Stimulated activated CD4-positive, alpha-beta T cell treated with anti-CD3 and anti-CD28 coated beads, Interleukin-1b, Interleukin-23, amount 100 ng/mL, for 48 hours (primary cell): ENCODE data around the gene ZNF408.
"Not testable (repeated sequence)": the region's sequence is repeated elsewhere in the genome, so short reads cannot be mapped to it uniquely, and the experiment has no call there.

Experiments used
- DNase-seq: peaks from one replicate; pipeline ENCODE4 v3.0.0-alpha.2; 2020

ZNF408 gene

DNA sequence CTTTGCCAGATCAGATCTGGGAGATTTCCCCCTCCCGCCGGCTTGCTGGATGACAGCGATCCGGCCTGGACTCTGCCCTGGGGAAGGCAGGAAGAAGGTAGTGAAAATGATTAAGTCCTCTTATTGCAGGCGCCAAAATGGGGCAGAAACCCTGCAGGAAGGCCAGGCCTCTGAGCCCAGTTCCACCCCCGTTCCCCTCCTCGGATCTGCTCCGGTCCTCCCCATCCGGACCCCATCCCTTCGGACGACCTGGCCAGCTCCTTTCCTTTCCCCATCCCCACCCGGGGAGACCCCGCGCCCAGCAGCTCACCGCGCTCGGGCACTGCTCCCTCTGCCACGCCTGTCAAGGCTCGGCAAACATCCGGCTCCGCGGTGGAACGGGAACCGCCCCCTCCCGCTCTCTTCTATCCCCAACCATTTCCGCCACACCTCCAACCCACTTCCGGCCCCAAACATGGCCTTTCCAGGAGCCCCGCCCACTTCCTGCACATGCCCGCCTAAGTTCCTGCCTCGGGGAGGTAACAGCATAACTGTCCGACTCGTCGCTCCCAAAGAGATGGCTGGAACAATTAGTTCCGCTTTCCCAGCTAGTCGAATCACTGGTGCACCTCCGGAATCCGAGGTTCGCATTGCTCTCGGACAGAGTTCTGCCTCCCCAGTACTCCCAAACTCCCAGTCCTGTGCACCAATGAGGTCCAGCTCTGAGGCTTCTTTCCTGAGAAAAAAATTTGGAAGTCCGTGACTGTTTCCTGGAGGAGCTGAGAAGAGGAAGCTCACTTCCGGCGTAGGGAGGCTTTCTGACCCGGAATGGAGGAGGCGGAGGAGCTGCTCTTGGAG is at the start of gene ZNF408, which contains the start of gene ARHGAP1:
ZNF408 (plus strand) TSS at position 791 of the 837 bp plus-strand sequence; CDS start at position 808, 17 bp downstream.
ARHGAP1 (minus strand) TSS at position 379 of the 837 bp plus-strand sequence. CDS start 4,512 bp downstream, outside the sequence.
- DNase-seq = peak; percentile 99

DNA sequence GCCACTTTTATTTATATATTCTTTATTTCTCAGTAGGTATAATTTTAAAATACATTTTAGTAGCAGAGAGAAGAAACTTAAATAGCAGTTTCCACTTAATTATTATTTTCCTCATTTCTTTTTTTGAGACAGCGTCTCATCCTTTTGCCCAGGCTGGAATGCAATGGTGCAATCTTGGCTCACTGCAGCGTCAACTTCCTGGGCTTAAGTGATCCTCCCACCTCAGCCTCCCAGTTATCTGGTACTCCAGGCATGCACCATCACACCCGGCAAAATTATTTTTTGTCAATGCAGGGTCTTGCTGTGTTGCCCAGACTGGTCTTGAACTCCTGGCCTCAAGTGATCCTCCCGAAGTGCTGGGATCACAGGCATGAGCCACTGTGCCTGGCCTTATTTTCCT is 45.2 kb upstream of the ZNF408 start:
- DNase-seq = no peak

DNA sequence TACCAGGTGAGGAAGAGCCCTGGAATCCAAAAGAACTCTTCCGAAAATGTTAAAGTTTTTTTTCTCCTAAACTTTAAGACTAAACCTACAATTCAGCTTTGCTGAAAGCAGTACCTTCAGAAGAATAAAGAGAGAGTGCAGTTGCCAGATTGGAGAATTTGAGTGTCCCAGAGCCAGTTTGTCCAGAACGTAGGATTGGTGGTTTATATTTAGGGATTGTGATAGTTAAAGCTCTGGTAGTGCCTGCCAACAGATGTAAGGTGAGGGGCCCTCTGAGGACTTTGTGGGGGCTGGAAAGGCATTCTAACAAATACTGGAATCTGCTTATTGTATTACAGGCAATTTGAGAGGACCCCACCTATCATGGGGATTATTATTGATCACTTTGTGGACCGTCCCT is 43.6 kb upstream of the ZNF408 start:
- DNase-seq = no peak

DNA sequence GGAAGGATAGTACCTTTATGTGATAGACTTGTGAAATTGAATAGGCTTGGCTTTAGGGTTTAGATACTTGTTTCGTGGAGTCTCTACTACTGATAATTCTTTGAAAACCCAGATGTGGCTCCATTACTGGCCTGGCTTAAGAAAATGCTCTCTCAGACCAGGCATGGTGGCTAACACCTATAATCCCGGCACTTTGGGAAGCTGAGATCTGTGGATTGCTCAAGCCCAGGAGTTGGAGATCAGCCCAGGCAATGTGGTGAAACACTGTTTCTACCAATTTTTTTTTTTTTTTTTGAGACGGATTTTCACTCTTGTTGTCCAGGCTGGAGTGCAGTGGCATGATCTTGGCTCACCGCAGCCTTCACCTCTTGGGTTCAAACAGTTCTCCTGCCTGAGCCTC is 42.6 kb upstream of the ZNF408 start:
- DNase-seq = no peak

DNA sequence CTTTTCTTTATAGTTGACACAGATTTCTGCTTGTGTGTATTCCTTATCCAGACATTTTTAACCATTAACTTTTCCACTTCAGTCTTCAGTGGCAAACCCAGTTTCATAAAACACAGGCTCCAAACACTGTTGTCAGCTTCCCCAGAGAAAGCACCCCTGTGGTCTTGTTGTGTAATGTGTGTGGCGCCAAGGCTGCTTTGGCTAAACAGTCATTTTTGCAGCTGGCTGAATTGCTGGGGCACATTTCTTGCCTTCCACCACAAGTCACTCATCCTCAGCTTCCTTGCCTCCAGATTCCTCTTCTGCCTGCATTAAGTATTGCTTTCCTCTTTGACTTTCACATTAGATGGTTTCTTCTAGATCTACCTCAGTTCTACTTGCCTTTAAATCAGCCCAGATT is 40.9 kb upstream of the ZNF408 start:
- DNase-seq = no peak

DNA sequence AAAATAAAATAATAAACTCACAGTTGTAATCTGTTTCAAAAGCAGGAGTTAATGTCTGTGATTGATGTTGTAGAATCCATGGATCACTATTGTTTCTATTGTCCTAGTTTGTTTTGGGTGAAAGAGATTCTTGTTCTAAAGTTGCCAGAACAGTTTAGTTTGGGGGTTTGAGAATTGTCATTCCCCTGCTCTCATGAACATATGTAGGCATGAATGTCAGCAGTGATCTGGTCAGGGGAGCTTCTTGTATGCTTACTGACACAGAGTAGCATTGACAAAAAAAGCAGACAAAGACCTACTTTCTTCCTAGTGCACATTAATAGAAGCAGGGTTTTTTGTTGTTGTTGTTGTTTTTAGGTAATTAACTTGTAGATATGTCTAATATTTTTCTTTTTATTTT is 39.0 kb upstream of the ZNF408 start:
- no peak for DNase-seq

DNA sequence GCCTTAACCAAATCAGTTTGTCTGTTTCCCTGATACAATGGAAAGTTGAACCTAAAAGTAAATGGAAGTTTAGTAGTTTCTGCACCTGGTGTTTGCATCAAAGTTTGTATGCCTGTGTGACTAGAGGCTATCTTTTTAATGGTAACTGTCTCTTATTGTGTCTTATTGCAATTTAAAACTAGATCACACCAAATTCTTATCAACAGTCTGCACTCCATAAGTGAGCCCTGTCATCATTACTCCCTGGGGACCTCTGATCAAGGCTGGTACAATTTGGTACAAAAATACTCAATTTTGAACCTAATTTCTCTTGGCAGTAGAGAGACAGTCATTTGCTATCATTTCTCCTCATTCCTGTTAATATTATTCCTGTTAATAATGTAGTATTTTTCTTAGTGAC is 38.5 kb upstream of the ZNF408 start:
- no peak for DNase-seq

DNA sequence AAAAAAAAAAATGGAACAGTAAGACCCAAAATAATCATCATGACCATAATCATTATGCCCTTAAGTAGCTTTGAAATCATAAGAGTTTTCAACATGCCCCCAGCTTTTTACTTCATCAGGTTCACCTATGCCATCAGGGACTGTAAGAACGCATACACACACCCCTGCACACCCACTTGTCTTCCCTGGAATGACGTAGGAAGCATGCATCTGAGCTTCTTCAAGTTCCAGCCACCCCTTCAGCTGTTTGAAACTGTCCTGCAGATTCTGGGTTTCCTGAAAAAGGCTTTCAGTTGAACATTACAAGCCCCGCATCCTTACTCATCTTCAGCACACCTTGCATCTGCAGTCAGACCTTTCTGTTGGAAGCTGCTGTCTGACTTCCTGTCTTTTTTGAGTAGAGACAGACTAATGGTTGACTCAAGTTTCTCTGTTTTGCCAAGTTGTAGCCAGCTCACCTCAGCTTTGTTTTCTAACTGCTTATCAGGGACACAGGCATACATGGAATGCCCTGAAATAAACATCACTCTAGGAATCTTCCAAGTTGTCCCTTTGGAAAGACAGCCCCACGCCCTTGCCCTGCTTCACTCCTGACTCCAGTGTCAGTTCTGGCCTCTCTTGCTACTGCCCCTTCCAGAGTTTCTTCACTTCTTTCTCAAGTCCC is 37.4 kb upstream of the ZNF408 start:
- DNase-seq = no peak

DNA sequence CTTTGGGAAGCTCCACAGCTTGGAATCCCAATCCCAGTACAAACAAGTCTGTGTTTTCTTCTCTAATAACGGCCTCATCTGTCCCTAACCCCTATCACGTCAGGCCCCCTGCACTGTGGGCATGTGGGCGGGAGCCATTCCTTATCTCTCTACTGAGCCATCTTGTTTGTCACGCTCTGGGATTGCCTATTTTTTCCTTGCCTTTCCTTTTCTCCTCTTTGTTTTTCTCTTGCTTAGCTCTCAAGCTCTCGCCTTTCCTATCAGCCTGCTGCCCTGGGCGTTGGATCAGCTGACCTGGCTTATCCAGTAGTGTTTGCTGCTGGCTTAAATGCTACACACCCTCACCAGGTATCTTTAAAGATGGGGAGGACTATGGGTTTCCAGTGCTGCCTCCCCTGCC is 36.2 kb upstream of the ZNF408 start:
- DNase-seq = no peak

DNA sequence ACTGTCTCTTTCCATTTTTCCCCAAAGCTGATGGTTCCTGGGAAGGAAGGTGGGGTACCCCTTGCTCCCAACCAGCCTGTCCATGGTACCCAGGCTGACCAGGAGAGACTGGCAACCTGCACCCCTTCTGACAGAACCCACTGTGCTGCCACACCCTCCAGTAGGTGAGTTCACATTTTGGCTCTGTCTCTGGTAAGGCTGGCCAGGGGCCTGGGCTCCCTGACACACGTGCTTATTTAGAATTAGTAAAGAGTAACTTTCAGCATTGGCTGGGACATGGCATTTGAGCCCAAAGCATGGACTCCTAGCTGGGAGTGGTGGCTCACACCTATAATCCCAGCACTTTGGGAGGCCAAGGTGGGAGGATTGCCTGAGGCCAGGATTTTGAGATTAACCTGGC is 35.5 kb upstream of the ZNF408 start:
- no peak for DNase-seq

DNA sequence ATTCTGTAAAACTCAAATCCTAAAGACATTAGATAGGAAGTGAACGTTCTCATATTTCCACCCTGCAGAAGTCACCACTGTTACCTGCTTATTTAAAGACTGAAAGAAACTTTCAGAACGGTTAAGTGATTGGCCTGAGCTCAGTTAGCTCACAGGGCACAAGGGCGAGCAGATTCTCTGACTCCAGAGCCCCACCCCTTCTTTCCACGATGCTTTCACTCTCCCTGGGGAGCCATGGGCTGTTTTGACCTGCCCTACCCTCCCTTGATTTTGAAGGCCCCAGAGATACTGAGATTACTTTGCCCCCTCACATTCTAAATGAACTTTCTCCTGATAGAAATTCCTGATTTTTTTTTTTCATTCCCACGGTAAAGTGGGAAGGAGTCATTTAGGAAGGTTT is 34.3 kb upstream of the ZNF408 start:
- no peak for DNase-seq

DNA sequence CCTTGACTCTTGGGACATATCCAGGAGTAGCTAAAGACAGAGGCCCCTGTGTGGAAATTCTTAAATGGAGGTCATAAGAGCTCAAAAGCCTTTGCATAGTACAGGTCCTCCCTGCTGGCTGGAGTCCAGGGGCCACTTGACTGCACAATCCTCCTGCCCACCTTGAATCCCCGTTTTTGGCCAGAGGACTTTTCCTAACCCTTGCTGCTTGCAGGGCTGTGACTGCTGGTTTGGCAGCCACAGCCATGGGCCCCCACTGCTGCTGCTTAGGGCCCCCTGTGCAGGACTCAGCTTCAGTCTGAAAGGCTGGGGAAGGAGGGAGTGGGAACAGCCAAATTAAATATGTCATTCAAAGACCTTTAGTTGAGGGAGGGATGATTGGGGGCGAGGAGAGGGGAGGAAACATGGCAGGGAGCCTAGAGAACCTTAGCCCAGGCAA is 33.8 kb upstream of the ZNF408 start:
- no peak for DNase-seq

DNA sequence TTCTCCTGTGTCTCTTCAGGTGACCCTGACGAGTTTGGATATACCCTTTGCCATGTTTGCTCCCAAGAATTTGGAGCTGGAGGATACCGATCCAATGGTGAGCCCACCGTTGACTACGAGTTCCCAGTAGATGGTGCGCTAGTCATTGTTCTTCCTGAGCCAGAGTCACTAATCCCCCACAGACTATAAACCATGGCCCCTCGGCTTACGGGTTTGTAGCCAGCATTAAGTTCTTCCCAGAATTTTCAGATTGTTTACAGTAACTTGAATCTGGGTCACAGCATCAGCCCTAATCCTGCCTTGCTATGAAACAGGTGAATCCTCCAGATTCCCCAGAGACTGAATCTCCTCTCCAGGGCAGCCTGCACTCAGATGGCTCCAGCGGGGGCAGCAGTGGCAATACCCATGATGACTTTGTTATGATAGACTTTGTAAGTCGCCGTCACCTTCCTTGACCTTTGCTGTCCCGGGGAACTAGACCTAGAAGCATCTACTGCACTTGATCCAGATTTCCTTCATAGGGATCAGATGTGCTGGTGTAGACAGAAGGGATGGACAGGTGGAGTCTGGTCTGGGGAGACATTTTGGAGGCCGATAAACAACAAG is 32.2 kb upstream of the ZNF408 start:
- no peak for DNase-seq

DNA sequence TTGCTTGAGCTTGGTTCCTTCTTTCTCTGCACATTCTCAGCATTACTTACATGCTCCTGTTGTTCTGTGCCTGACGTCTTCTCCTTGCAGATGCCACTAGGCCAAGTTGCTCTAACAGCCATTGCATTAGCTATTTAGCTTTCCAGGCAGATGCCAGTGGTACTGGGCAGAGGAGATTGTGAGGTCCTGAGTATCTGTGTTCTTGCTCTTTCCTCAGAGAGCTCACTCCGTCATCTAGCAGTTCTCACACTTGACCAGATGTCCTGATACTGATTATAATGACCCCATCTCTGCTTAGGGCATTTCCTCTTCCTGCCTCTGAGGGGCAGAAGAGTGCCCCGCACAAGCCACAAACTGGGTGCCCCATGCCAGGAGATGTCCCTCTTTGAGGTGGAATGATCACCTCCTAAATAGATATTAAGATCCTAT is 31.1 kb upstream of the ZNF408 start:
- no peak for DNase-seq

DNA sequence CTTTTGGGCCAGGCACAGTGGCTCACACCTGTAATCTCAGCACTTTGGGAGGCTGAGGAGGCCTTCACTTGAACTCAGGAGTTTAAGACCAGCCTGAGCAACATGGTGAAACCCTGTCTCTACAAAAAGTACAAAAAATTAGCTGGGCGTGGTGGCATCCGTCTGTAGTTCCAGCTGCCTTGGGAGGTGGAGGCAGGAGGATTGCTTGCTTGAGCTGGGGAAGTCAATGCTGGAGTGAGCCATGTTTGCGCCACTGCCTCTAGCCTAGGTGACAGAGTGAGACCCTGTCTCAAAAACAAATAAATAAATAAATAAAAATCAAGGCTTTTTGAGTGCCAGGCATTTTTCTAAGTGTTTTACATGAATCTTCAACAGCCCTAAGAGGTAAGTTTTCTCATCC is 30.3 kb upstream of the ZNF408 start:
- DNase-seq = not testable (repeated sequence)

DNA sequence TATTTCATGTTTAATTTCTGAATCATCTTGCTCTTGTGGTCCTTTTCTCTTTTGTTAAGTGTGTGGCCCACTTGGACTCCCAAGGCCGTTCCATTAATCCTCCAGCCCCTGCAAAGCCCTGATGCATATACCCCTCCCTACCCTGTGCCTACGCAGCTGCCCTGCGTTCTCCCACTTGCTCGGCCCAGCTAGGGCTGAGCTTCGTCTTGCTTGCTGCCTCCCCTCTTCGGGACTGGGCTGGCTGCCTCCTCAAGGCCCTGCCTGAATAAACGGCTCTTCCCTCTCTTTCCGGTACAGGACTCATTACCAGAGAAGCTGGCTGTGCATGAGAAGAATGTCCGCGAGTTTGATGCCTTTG is 28.9 kb upstream of the ZNF408 start:
- DNase-seq = no peak

DNA sequence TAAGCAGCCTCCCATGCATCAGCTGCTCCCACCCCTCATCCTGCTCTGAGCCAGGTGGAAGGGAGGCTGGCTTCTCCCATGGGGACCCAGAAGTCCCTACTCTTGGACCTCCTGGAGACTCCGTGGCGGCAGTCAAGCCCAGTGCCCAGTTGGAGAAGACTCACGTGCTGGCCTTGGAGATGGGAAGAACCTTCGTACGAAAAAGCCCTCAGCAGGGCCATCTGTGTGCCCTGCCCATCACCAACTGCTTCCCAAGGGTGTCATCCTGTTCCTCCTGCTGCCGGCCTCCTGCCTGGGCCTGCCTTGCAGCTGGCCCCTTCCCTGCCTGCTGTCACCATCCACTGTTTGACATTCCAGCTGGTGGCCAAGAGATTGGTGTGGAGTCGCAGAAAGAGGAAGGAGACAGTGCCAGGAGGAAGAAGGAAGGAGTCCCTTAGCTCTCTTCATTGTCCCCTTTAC is 28.4 kb upstream of the ZNF408 start:
- DNase-seq = no peak

DNA sequence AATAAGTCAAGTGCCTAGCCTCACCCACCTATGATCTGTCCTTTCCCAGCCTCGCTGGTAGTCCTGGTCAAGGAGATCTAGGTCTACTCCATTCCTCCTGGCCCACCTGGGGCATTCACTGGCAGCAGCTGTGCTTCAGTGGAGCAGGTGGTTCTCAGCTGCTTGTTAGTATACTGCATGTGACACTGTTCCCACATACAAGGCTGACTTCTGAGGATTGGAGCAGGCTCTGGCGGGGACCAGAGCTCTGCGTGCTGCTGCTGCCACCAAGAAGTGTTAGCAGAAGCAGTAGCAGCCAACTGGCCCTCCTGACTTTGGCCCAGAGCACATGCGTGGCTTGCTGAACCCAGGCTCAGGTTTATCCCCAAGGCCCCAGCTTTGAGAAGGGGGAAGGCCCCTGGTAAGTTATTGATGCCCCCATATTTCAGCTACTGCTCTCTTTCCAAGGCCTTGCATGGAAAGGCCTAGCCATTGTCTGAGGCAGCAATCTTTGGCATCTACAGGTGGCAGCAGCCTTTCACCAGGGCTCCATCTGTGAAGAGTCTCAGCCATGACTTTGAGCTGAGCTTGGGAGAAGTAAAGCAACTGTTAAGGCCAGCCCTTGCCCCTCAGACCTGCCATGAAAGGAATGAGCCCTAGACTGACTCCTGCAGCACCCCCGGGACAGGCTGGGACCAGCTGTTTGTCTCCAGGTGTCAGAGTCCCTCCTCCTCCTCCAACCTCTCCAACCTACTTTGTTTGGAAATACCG is 26.9 kb upstream of the ZNF408 start:
- no peak for DNase-seq

DNA sequence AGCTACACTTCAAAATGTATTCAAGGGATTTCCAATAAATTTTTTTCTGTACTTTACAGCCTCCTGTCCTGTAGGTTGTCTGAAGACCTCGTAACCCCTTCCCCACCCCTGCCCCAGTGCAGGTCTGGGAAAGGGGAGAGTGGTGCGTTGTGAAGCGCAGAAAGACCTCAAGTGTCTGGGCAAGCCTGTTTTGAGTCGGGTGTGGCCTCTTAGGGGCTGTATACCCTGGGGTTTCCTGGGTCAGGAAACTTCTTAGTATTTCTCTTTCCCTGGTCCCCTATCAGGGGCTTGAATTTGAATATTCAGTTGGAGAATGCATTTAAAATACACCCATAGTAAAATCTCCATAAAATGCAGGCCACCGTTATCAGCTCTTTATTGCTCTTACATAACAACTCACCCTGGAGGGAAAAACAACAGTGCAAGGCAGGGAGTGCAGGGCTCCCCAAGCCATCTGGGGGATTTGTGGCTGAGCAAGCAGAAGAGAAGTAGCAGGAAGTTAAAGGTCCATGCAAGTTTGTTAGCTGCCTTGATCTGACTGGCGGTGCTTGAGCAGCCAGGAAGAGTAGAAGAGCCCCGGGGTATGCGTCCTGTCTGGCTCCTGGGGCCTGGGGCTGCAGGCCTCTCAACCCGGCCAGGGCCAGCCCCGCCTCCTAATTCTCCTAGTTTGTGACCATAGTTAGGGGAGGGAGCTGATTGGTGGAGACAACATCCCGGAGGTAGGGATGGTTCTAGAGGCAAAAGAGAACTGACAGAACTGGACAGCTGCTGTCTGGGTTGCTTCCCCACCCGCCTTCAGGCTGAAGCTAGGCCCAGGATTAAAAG is 26.2 kb upstream of the ZNF408 start:
- no peak for DNase-seq

DNA sequence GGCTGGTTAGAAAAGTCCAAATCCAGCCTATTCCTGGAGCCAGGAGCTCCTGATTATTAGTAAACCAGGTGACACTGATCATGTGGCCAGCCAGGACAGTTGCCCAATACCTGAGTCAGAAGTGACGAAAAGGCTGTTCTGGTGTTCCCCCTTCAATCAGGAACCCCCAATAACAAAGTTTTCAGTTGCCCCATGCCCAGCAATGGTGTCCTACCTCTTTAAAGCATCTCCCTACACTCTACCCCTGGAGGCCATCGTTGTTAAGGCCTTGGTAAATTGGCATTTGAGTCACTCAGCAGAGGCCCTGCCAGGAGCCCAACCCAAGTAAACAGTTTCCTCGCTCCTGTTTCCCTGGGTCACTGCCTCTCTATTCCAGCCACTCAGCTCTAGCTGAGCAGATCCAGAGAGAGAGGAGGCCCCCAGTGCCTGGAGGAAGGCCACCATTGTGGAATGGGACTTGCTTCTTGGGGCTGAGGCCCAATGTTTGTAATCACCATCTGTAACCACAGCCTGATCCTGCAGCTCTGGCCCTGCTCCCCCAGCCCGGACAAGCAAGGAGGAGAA is 25.5 kb upstream of the ZNF408 start:
- no peak for DNase-seq

DNA sequence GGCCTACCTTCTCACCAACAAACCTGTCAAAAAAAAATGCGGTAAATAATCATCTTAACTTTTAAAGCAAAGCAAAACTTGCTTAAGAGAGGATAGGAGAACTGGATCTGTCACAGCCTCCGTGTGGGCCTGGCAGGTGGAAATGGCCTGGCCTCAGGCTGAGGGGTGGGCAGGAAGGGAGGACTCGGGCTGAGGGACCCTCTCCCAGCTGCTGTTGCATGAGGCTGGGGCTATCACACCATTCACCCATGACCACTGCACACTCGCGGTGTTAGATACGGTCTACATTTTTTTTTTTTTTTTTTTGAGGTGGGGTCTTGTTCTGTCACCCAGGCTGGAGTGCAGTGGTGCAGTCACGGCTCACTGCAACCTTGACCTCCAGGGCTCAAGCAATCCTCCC is 24.9 kb upstream of the ZNF408 start:
- DNase-seq = no peak
